ENCODE results near the gene PUM1. TPM values are rescaled to one million over a fixed set of nuclear protein-coding genes. Genes with fewer than 3 reads are reported as not detected.

PUM1 gene
- total RNA-seq, 1 experiment from 2014 or later: 43.3 TPM

GRCh38 chr1:30927448-30927847 is 138.1 kb downstream of the PUM1 start:
- peaks cover 4% of the 10 kb centered on the region; the same call in 1 of the 2 replicates for H3K36me3 ChIP-seq (ENCODE audit: low read depth, low read length)
- H3K27me3 ChIP-seq (ENCODE audit: low read length): no peaks in the 10 kb centered on the region
- no peaks in the 10 kb centered on the region; the same call in 1 of the 2 replicates for H4K20me1 ChIP-seq (ENCODE audit: low read length)
- H2AFZ ChIP-seq (ENCODE audit: low read length): no peak overlapping the region
- ATAC-seq (no peak), DNase-seq (no peak)
- no peaks in the 10 kb centered on the region for H3F3A ChIP-seq (ENCODE audit: low read length, unreplicated experiment)
- no peak overlapping the region for H3K4me3 ChIP-seq (ENCODE audit: low read length)
- H3K4me2 ChIP-seq (ENCODE audit: low read length): no peak overlapping the region
- TF ChIP-seq, protein P1, sequence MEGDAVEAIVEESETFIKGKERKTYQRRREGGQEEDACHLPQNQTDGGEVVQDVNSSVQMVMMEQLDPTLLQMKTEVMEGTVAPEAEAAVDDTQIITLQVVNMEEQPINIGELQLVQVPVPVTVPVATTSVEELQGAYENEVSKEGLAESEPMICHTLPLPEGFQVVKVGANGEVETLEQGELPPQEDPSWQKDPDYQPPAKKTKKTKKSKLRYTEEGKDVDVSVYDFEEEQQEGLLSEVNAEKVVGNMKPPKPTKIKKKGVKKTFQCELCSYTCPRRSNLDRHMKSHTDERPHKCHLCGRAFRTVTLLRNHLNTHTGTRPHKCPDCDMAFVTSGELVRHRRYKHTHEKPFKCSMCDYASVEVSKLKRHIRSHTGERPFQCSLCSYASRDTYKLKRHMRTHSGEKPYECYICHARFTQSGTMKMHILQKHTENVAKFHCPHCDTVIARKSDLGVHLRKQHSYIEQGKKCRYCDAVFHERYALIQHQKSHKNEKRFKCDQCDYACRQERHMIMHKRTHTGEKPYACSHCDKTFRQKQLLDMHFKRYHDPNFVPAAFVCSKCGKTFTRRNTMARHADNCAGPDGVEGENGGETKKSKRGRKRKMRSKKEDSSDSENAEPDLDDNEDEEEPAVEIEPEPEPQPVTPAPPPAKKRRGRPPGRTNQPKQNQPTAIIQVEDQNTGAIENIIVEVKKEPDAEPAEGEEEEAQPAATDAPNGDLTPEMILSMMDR (conservative IDR thresholded peaks at IDR 0.05; ENCODE audit: low read depth, low read length): no peak
- TF ChIP-seq EZH2 (IDR thresholded peaks at IDR 0.05; ENCODE audit: low read length, unreplicated experiment): no peak
- POLR2A ChIA-PET (ENCODE audit: unreplicated experiment): no interaction called here
- no peaks in the 10 kb centered on the region for H3K9me3 ChIP-seq (ENCODE audit: low read length)
- no peak overlapping the region for H3K9ac ChIP-seq (ENCODE audit: low read length)
- CTCF ChIA-PET: no interaction called here
- intact Hi-C loops (cut with micrococcal nuclease): no loop called here
- no peaks in the 10 kb centered on the region for H3K79me2 ChIP-seq (ENCODE audit: low read length)
- no peak overlapping the region for H3K27ac ChIP-seq (ENCODE audit: low read length)
- no peaks in the 10 kb centered on the region for H3K4me1 ChIP-seq (ENCODE audit: insufficient read depth, low read length)
- no peaks in the 10 kb centered on the region for H3K9me2 ChIP-seq (replicated peaks; ENCODE audit: low read length)
- no TSS peak for BruUV-seq (replicated peaks)

- H3K4me3 ChIP-seq (ENCODE audit: low read length): no peak overlapping the region
- H3K79me2 ChIP-seq (ENCODE audit: low read length): no peaks in the 10 kb centered on the region
- no peak overlapping the region for H2AFZ ChIP-seq (ENCODE audit: low read length)
- H3K27me3 ChIP-seq (ENCODE audit: low read length): no peaks in the 10 kb centered on the region
- H3K4me2 ChIP-seq (ENCODE audit: low read length): no peak overlapping the region
- H4K20me1 ChIP-seq (ENCODE audit: low read length): no peaks in the 10 kb centered on the region
- H3K36me3 ChIP-seq (ENCODE audit: low read depth, low read length): no peaks in the 10 kb centered on the region
- POLR2A ChIA-PET (ENCODE audit: unreplicated experiment): no interaction called here
- DNase-seq (no peak), ATAC-seq (no peak)
- no peaks in the 10 kb centered on the region for H3K4me1 ChIP-seq (ENCODE audit: insufficient read depth, low read length)
- H3K9ac ChIP-seq (ENCODE audit: low read length): no peak overlapping the region
- TF ChIP-seq EZH2 (IDR thresholded peaks at IDR 0.05; ENCODE audit: low read length, unreplicated experiment): no peak
- no peaks in the 10 kb centered on the region for H3K9me2 ChIP-seq (replicated peaks; ENCODE audit: low read length)
- no peaks in the 10 kb centered on the region for H3K9me3 ChIP-seq (ENCODE audit: low read length)
- H3F3A ChIP-seq (ENCODE audit: low read length, unreplicated experiment): no peaks in the 10 kb centered on the region
- H3K27ac ChIP-seq (ENCODE audit: low read length): no peak overlapping the region
- intact Hi-C loops (cut with micrococcal nuclease): no loop called here
- CTCF ChIA-PET: no interaction called here
- no TSS peak for BruUV-seq (replicated peaks)
Measured at GRCh38 chr1:30923597-30923996, 141.9 kb downstream of the PUM1 start.

- H4K20me1 ChIP-seq (ENCODE audit: low read length): no peaks in the 10 kb centered on the region
- no peak overlapping the region for H2AFZ ChIP-seq (ENCODE audit: low read length)
- H3K4me1 ChIP-seq (ENCODE audit: insufficient read depth, low read length): no peaks in the 10 kb centered on the region
- H3K27me3 ChIP-seq (ENCODE audit: low read length): no peaks in the 10 kb centered on the region
- POLR2A ChIA-PET (ENCODE audit: unreplicated experiment): no interaction called here
- H3K4me2 ChIP-seq (ENCODE audit: low read length): no peak overlapping the region
- H3F3A ChIP-seq (ENCODE audit: low read length, unreplicated experiment): no peaks in the 10 kb centered on the region
- H3K79me2 ChIP-seq (ENCODE audit: low read length): no peaks in the 10 kb centered on the region
- TF ChIP-seq, protein P1 (conservative IDR thresholded peaks at IDR 0.05; ENCODE audit: low read depth, low read length): no peak
- no peak for TF ChIP-seq EZH2phosphoT487 (IDR thresholded peaks at IDR 0.05; ENCODE audit: borderline replicate concordance, low read length)
- H3K9ac ChIP-seq (ENCODE audit: low read length): no peak overlapping the region
- no peaks in the 10 kb centered on the region for H3K9me3 ChIP-seq (ENCODE audit: low read length)
- no peak overlapping the region for H3K27ac ChIP-seq (ENCODE audit: low read length)
- DNase-seq (no peak), ATAC-seq (no peak)
- H3K36me3 ChIP-seq (ENCODE audit: low read depth, low read length): no peaks in the 10 kb centered on the region
- no TSS peak for BruUV-seq (replicated peaks)
- no peaks in the 10 kb centered on the region for H3K9me2 ChIP-seq (replicated peaks; ENCODE audit: low read length)
- H3K4me3 ChIP-seq (ENCODE audit: low read length): no peak overlapping the region
- CTCF ChIA-PET: no interaction called here
- intact Hi-C loops (cut with micrococcal nuclease): no loop called here
Measured at GRCh38 chr1:30920827-30921226, 144.7 kb downstream of the PUM1 start.
